Ecto neural progenitor cell (in vitro differentiated cells): Measurements from ENCODE around the gene ELOVL6.
"Not testable (repeated sequence)": the region's sequence is repeated elsewhere in the genome, so short reads cannot be mapped to it uniquely, and the experiment has no call there.

Experiments used
- DNase-seq: peaks from one replicate; pipeline ENCODE4 v3.0.0-alpha.2; 2018; ENCODE audit warnings: low spot score

Gene ELOVL6

DNA sequence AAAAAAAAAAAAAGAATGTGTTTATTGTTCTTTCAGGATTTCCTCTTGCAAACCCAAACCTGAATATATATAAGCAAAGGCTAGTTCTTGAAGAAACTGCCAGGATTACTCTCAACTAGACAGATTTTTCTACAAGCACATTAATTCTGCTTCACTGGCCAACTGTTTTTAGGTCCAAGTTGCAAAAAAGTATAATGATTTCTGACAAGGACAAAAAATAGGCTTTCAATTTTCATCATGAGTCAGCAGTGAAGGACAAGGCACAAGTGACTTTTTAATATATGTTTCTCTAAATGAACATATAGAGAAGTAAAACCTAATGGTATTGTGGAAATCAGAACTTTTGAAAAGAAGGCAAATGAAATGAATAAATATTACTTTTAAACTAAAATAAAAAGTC lies 73.7 kb downstream of the ELOVL6 start:
- DNase-seq, result no peak

- no peak for DNase-seq
Measured at GRCh38 chr4:110122201-110122600, 76.2 kb downstream of the ELOVL6 start.

GRCh38 chr4:110120506-110120905 lies 77.9 kb downstream of the ELOVL6 start:
- no peak for DNase-seq

- no peak for DNase-seq
Measured at GRCh38 chr4:110119880-110120279, 78.5 kb downstream of the ELOVL6 start.

DNA sequence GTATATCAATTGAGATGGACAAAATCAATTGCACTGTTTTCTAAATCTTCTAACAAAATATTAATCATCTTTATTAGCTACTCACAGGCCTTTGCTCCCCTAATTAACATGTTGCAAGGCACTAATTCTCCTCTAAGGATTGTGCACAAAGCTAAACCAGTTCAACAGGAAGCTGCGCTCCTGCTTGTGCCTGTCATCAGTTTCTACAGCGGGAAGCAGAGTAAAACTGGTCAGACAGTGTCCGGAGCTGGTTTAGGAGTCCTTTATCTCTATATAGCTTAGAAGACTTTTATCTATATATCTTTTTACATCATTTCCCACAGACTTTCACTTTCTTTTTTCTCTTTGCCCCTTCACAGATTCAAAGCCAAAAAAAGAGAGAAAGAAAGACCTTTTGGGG lies 79.1 kb downstream of the ELOVL6 start:
- DNase-seq, result no peak

DNA sequence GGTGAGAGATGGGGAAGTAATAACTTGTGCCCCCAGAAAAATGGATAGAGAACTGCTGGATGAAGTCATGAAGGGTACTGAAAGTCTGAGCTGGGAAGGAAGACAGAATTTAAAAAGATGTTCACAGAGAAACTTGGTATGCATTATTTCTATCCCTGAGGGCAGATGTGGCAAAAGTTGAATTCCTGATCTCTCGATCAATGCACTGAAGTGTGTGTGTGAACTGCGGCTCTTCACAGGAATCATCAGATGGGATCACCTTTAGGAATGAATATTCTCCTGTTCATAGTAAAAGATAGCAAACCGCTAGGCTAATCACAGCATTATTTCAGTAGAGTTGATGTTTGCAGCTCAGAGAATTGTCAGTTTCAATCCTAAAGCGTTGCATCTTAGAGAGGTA lies 86.4 kb downstream of the ELOVL6 start:
- DNase-seq, result no peak

DNA sequence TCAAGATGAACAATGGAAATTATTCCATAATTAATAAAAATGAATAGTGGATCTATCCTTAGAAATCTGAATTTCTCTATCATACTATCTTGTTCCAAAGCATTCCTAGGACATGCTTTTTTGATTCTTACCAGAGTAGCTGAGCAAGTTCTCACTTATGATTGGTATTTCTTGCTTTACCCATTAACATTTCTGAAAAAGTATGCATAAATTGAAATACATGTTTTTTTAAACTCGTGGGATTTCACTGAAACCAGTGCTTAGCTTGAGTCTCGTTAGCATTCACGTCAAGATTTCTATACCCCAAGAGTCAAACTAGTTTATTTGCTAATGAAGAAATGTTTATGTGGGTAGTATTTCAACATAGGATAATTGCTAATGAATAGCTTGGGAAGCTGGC lies 89.0 kb downstream of the ELOVL6 start:
- DNase-seq, result no peak

GRCh38 chr4:110108960-110109359 lies 89.5 kb downstream of the ELOVL6 start:
- DNase-seq, result no peak

DNA sequence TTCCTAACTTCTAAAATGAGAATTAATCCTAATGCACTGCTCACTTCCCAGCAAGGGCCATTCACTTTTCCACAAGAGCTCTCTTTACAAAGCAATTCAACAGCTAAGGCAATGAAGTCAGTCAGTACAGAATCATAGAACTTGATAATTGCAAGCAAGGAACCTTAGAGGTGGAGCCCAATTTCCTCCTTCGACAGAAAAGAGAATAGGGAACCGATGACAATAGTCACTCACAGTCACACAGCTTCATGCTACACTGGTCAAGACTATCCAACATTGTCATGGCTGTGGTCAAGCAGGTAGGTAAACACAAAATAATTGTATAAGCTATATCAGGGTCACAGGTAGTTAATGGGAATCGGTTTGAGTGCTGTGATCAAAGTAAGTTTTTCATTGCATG lies 90.0 kb downstream of the ELOVL6 start:
- no peak for DNase-seq

- DNase-seq, result no peak
Measured at GRCh38 chr4:110107866-110108265, 90.5 kb downstream of the ELOVL6 start.

DNA sequence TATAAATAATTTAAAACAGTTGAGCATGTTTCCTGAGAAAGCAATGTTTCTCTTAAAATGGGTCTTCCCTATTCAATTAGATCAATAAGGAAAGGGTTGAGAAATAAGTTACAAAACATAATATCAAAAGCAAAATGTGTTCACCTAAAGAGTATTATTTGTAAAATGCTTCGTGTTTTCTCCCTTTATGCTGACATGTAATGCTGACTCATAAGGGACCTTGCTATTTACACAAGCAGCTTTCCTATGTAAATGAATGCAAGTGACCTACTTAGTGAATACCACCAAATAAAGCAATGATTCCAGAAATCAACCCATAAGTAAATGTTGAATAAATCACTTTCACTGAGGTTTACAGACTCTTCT lies 91.5 kb downstream of the ELOVL6 start:
- no peak for DNase-seq

DNA sequence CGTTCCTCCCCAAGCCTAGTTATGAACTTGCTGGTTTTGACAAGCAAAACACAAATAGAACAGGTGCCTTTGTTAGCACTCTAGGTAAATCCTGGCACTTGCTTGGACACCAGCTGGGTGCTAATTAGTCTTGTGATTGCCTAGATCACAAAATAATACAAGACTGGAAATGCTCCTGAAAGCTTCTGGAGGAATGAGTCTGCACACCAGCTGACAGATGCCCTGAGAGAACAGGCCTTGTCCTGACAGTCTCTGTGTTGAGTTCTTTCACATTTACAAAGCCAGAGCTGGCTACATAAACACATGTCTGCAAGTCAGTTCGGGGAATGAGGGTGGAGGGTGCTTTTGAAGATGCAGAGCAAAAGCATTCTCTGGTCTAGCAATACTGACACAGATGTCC lies 93.8 kb downstream of the ELOVL6 start:
- DNase-seq, result no peak

DNA sequence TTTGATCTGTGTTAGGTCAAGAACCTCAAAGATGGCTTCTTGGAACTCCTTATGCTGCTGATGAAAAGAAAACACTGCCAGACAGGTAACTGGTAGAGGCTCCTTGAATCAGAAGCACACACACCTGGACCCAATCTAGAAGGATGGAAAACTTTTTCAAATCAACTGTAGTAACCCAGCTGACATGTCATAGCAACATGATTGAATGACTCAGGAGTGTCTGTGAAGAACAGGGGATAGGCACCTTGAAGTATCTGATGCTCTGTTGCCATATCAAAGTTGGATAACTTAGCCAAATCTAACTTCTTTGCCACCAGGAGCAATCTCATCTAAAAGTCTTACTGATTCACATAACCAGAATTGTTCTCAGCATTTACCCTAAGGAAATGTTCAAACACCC lies 98.8 kb downstream of the ELOVL6 start:
- no peak for DNase-seq

DNA sequence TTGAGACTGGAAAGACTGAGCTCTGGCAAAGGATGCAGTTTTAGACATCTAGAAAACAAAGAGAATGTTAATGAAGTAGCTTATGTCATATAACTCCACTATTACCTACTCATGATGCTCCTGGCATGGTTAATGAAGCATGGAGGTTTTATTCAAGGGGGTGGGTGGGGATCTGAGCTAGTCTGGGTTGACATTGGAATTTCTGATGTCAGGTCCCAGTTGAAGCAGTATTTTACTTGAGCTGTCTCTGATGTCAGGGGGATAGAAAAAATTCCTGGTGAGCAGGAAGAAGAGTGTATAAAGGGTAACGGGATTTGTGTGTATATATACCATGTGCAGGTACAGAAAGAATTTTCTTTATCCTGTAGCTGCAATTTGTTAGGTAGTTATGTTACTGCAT lies 102.0 kb downstream of the ELOVL6 start:
- no peak for DNase-seq

GRCh38 chr4:110092646-110093045 lies 105.8 kb downstream of the ELOVL6 start:
- DNase-seq, result no peak

DNA sequence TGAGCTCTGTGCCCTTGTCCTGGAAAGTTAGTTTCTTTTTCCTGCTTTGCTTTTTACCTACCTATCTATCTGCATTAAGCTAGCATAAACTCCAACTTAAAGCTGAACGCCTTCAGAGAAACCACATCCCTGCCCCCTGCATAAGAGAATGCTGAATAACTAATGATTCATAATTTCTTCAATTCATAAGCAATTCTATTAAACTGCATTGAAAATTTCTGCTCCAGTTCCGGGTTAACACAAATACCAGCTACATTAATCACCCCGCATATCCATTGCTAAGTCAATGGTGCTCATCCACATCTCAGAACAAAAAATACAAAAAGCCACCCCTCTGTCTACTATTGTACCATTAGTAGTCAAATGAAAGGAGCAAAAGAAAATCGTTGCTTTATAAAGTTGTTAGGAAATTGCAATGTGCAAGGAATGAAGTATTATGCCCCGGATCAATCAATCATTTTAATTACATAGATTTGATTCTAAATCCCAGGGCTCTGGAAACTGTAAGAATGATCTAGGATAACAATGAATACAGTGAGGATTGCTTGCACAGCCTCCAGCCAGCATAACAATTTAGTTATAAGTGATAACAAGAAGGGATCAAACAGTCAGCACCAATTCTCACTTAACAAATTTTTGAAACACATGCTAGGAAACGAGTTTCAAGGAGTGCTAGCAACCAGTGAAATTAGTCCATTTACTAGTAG lies 106.8 kb downstream of the ELOVL6 start:
- DNase-seq, result no peak

DNA sequence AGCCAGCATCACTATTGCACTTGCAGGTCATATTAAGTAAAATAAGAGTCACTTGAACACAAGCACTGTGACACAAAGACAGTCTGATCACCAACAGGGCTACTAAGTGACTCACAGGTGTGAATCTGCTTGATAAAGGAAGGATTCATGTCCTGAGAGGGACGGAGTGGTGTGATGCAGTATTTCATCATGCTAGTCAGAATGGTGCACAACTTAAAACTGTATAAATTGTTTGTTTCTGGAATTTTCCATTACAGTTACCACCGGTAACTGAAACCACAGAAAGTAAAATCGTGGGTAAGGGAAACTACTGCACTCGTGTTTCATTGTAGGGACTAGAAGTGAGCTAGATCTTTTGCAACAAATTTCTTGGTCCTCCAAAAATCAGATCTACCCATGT lies 109.7 kb downstream of the ELOVL6 start:
- DNase-seq, result no peak

DNA sequence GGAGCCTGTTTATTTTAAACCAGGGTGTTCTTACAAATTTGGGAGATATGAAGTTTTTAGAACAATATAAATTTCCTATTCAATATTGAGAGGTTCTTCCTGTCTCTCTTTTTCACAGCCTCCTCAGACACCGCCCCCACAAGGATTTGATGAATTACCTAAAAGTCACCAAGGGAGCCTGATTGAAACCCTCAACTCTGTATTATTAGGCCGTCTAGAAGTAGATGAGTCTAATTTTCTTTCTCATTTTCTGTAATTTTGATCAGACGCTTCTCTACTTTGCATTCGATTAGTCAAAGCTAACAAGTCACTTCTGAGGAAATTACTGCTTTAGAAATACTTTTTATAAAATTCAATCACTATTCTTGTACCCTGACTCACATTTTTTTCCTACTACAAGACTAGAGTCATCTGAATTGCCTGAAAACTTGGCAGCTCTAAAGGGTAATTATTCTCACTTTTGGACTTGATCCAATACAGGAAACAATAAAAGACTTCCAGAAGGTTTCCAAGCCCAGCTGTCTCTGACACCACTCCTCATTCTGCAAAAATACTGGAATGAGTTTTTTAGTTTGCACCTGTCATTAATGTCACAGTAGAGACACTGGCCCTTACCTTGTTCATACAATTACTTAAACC lies 111.2 kb downstream of the ELOVL6 start:
- DNase-seq, result no peak

GRCh38 chr4:110085131-110085530 lies 113.3 kb downstream of the ELOVL6 start:
- DNase-seq, result no peak

DNA sequence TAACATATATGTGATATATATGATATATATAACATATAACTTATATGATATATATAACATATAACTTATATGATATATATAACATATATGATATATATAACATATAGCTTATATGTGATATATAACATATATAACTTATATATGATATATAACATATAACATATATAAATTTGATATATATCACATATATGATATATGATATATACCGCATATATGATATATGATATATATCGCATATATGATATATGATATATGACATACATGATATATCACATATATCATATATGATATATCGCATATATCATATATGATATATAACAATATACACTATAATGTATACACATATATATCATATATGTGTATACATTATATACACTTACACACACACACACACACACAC lies 114.3 kb downstream of the ELOVL6 start:
- no peak for DNase-seq

- not testable (repeated sequence) for DNase-seq
Measured at GRCh38 chr4:110078148-110078547, 120.3 kb downstream of the ELOVL6 start.

DNA sequence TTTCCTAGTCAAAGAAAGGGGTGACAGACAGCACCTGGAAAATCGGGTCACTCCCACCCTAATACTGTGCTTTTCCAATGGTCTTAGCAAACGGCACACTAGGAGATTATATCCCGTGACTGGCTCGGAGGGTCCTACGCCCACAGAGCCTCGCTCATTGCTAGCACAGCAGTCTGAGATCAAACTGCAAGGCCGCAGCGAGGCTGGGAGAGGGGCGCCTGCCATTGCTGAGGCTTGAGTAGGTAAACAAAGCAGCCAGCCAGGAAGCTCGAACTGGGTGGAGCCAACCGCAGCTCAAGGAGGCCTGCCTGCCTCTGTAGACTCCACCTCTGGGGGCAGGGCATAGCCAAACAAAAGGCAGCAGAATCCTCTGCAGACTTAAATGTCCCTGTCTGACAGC lies 121.6 kb downstream of the ELOVL6 start:
- not testable (repeated sequence) for DNase-seq

DNA sequence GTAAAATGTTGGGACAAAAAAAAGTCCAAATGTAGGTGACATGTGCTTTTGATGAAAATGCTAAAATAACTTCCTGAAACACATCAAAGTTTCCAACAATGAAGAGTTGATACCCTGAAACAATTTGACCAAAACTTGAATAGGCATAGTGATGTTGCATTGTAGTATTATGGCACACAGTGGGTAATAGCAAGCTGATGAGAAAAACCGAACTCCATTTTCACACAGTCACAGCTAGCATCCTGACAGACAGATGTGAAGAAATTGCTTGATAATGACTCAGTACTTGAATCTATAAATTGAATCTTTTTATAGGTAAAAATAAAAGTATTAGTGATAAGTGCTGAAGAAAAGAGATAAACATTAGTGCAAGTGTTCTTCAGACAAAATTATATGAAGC lies 122.5 kb downstream of the ELOVL6 start:
- no peak for DNase-seq

GRCh38 chr4:110075083-110075738 lies 123.2 kb downstream of the ELOVL6 start:
- no peak for DNase-seq
